ENCODE results near the gene ITGA8. TPM values are rescaled to one million over a fixed set of nuclear protein-coding genes. Genes with fewer than 3 reads are reported as not detected.

Gene ITGA8
- total and polyA plus RNA-seq, 2 donors (not counting 1 experiment from before 2014, with no cell fraction given), result not detected

DNA sequence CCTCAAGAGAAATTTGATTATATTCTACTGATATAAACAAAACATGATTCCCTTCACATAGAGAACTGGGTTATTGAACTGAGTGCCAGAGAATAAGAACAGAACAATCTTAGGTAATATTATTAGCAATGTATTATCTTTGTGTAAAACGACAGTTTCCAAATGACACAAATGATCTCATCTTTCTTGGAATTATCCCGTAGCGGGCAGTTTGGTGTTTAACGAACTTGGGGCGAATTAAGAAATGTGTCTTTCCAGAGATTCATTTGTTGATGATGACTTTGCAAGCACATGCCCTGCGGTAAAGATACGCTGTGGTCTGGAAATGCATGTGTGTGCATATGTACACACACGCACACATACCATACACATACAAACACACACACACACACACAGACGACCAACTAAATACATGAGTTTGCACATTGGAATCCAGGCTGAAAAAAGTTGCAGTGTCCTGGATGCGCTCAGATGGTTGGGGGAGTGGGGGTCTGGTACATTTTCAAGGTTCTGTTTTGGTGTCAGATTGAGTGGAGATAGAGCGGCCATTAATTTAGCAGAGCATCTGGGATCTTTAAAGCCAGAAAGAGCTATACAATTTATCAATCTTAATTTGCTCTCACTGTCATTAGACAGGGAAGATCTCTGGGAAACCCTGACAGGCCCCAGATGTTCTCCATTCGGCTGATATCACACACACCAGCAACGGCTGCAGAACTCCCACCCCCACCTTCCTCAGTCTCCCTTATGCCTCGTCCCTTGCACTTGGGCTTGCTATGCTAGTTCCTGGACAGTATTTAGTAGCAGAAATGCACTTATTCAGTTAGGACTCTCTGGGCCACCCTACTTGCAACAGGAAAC lies 236.3 kb downstream of the ITGA8 start:
- no peak overlapping the region for H3K4me3 Mint-ChIP-seq
- no peaks in the 10 kb centered on the region for H3K4me1 ChIP-seq (ENCODE audit: control insufficient read depth in 2 of 2, insufficient read depth in 2 of 2, low read length in 2 of 2)
- intact Hi-C loops (cut with micrococcal nuclease), result no loop called here
- no peaks in the 10 kb centered on the region for H3K36me3 ChIP-seq (replicated peaks in 1 of 2; ENCODE audit: control extremely low read depth in 1 of 2, control insufficient read depth in 1 of 2, extremely low read depth in 1 of 2, insufficient read depth in 2 of 2, low read length in 1 of 2)
- H4K20me1 ChIP-seq (ENCODE audit: control insufficient read depth, insufficient read depth, low read length, poor library complexity, severe bottlenecking), result no peaks in the 10 kb centered on the region
- no peak overlapping the region for H3K4me2 ChIP-seq (replicated peaks; ENCODE audit: low read depth, low read length, poor library complexity, severe bottlenecking)
- no peak overlapping the region for H2AFZ ChIP-seq (ENCODE audit: insufficient read depth, low read depth, low read length, poor library complexity, severe bottlenecking)
- peaks cover 11% of the 10 kb centered on the region for H3K27me3 Mint-ChIP-seq
- no peaks in the 10 kb centered on the region for H3K9me3 Mint-ChIP-seq (ENCODE audit: insufficient read depth)
- H3K27me3 ChIP-seq (replicated peaks in 1 of 4; ENCODE audit: control extremely low read depth in 1 of 4, control insufficient read depth in 3 of 4, insufficient read depth in 4 of 4, low read length in 3 of 4), result no peaks in the 10 kb centered on the region
- H3K27ac ChIP-seq (ENCODE audit: low read length in 2 of 2), result no peak overlapping the region
- ChIA-PET POLR2A (no interaction called here), CTCF (no interaction called here)
- H3K9me3 ChIP-seq (ENCODE audit: control extremely low read depth in 1 of 3, control insufficient read depth in 2 of 3, insufficient read depth in 1 of 3, low read length in 2 of 3), result peaks cover 0 to 4% (median 0%) of the 10 kb centered on the region in 3 donors
- ATAC-seq (ENCODE audit: low read depth), result no peak
- WGBS (ENCODE audit: insufficient coverage), result 95% methylated on average over 2 of the region's 14 CpGs
- H3K27ac Mint-ChIP-seq, result no peak overlapping the region
- no peaks in the 10 kb centered on the region for H3K4me1 Mint-ChIP-seq
- no peaks in the 10 kb centered on the region for H3K79me2 ChIP-seq (ENCODE audit: control insufficient read depth, insufficient read depth, low read length)
- TF ChIP-seq EZH2 (IDR thresholded peaks at IDR 0.05; ENCODE audit: borderline replicate concordance, insufficient read depth, low read depth, low read length, poor library complexity, severe bottlenecking), result no peak
- TF ChIP-seq, protein P1, sequence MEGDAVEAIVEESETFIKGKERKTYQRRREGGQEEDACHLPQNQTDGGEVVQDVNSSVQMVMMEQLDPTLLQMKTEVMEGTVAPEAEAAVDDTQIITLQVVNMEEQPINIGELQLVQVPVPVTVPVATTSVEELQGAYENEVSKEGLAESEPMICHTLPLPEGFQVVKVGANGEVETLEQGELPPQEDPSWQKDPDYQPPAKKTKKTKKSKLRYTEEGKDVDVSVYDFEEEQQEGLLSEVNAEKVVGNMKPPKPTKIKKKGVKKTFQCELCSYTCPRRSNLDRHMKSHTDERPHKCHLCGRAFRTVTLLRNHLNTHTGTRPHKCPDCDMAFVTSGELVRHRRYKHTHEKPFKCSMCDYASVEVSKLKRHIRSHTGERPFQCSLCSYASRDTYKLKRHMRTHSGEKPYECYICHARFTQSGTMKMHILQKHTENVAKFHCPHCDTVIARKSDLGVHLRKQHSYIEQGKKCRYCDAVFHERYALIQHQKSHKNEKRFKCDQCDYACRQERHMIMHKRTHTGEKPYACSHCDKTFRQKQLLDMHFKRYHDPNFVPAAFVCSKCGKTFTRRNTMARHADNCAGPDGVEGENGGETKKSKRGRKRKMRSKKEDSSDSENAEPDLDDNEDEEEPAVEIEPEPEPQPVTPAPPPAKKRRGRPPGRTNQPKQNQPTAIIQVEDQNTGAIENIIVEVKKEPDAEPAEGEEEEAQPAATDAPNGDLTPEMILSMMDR (IDR thresholded peaks at IDR 0.05), result no peak
- no peak overlapping the region for H3K9ac ChIP-seq (ENCODE audit: low read length)
- DNase-seq, result no peak
- no peak overlapping the region for H3K4me3 ChIP-seq (ENCODE audit: control extremely low read depth in 1 of 5, extremely low read depth in 1 of 5, insufficient read depth in 1 of 5, low read depth in 2 of 5, low read length in 4 of 5)

DNA sequence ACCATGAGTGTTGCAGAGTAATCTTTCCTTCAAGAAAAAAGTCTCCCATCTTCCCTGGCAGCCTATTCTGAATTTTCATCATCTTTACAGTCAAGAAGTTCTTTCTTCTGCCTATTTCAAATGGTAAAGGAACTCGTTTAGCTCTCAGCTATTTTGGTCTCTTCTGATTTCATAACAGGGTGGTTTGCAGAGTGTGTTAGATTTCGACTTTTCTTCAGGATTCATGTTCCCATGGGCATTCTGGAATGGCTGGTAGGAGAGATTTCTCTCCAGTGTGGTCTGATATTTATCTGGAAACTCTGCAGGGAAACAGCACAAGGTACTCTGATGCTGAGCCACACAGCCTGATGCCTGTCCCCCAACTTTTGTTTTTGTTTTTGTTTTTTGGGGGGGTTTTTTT lies 237.6 kb downstream of the ITGA8 start:
- no peak overlapping the region for H3K4me3 Mint-ChIP-seq
- H3K4me3 ChIP-seq (ENCODE audit: control extremely low read depth in 1 of 5, extremely low read depth in 1 of 5, insufficient read depth in 1 of 5, low read depth in 2 of 5, low read length in 4 of 5), result no peak overlapping the region
- intact Hi-C loops (cut with micrococcal nuclease), result no loop called here
- H3K9ac ChIP-seq (ENCODE audit: low read length), result no peak overlapping the region
- no peak for TF ChIP-seq EZH2 (IDR thresholded peaks at IDR 0.05; ENCODE audit: borderline replicate concordance, insufficient read depth, low read depth, low read length, poor library complexity, severe bottlenecking)
- TF ChIP-seq, protein P1 (IDR thresholded peaks at IDR 0.05), result no peak
- H3K4me1 ChIP-seq (ENCODE audit: control insufficient read depth in 2 of 2, insufficient read depth in 2 of 2, low read length in 2 of 2), result no peaks in the 10 kb centered on the region
- no peaks in the 10 kb centered on the region for H3K9me3 Mint-ChIP-seq (ENCODE audit: insufficient read depth)
- H3K4me2 ChIP-seq (replicated peaks; ENCODE audit: low read depth, low read length, poor library complexity, severe bottlenecking), result no peak overlapping the region
- no CpG with 5 or more reads among the region's 2 CpGs for WGBS (ENCODE audit: insufficient coverage)
- H3K27me3 ChIP-seq (replicated peaks in 1 of 4; ENCODE audit: control extremely low read depth in 1 of 4, control insufficient read depth in 3 of 4, insufficient read depth in 4 of 4, low read length in 3 of 4), result no peaks in the 10 kb centered on the region
- POLR2A ChIA-PET, result no interaction called here
- no peaks in the 10 kb centered on the region for H4K20me1 ChIP-seq (ENCODE audit: control insufficient read depth, insufficient read depth, low read length, poor library complexity, severe bottlenecking)
- no peak overlapping the region for H2AFZ ChIP-seq (ENCODE audit: insufficient read depth, low read depth, low read length, poor library complexity, severe bottlenecking)
- H3K9me3 ChIP-seq (ENCODE audit: control extremely low read depth in 1 of 3, control insufficient read depth in 2 of 3, insufficient read depth in 1 of 3, low read length in 2 of 3), result no peaks in the 10 kb centered on the region
- H3K27ac Mint-ChIP-seq, result no peak overlapping the region
- no peaks in the 10 kb centered on the region for H3K79me2 ChIP-seq (ENCODE audit: control insufficient read depth, insufficient read depth, low read length)
- CTCF ChIA-PET, result no interaction called here
- H3K27me3 Mint-ChIP-seq, result peaks cover 12% of the 10 kb centered on the region
- H3K36me3 ChIP-seq (replicated peaks in 1 of 2; ENCODE audit: control extremely low read depth in 1 of 2, control insufficient read depth in 1 of 2, extremely low read depth in 1 of 2, insufficient read depth in 2 of 2, low read length in 1 of 2), result no peaks in the 10 kb centered on the region
- no peak overlapping the region for H3K27ac ChIP-seq (ENCODE audit: low read length in 2 of 2)
- ATAC-seq (ENCODE audit: low read depth) (no peak), DNase-seq (no peak)
- H3K4me1 Mint-ChIP-seq, result no peaks in the 10 kb centered on the region
